ENCODE results near the gene ARMH1.
A peak's percentile ranks its signal among the peaks of the same experiment; 100 is the strongest.

DNA sequence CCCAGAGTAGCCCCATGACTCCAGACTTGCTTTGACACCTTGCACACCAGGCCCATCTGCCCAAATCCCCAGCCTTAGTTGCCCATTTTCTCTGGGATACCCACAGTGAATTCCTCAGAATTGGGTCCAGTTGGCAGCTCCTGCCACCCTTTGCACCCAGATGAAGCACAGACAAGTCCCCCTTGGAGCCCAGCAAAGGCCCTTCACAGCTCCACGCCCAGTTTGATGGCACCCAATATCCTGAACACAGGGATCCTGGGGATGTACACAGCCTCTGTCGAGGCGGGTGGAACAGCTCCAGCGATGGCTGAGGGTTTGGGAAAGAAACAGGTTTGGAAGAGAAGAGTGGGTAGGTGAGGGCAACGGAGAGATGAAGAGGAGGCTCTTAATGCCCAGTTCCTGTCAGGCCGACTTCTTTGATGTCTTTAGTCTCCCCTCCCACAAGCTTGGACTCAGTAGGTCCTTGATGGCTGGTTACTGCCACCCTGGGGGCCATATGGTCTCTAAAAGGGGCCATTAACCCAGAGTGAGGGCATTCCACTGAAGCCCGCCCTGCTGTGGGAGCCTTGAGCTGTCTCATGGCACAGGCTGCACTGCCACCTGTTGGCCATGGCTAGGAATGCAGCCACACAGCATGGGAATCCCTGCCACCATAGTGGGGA, 21.9 kb upstream of the ARMH1 start:
- TF ChIP-seq TAF1 (IDR thresholded peaks at IDR 0.05; ENCODE audit: borderline replicate concordance, insufficient read depth, low read length) (no peak), SIN3A (IDR thresholded peaks at IDR 0.05; ENCODE audit: borderline replicate concordance, insufficient read depth, low read length) (no peak), POLR2AphosphoS5 (IDR thresholded peaks at IDR 0.05; ENCODE audit: low read depth, low read length) (no peak), FOXP2 (optimal IDR thresholded peaks at IDR 0.05; ENCODE audit: borderline replicate concordance, extremely low read depth, extremely low read length, insufficient read depth) (peak; percentile 40)
- TF ChIP-seq, protein P1, sequence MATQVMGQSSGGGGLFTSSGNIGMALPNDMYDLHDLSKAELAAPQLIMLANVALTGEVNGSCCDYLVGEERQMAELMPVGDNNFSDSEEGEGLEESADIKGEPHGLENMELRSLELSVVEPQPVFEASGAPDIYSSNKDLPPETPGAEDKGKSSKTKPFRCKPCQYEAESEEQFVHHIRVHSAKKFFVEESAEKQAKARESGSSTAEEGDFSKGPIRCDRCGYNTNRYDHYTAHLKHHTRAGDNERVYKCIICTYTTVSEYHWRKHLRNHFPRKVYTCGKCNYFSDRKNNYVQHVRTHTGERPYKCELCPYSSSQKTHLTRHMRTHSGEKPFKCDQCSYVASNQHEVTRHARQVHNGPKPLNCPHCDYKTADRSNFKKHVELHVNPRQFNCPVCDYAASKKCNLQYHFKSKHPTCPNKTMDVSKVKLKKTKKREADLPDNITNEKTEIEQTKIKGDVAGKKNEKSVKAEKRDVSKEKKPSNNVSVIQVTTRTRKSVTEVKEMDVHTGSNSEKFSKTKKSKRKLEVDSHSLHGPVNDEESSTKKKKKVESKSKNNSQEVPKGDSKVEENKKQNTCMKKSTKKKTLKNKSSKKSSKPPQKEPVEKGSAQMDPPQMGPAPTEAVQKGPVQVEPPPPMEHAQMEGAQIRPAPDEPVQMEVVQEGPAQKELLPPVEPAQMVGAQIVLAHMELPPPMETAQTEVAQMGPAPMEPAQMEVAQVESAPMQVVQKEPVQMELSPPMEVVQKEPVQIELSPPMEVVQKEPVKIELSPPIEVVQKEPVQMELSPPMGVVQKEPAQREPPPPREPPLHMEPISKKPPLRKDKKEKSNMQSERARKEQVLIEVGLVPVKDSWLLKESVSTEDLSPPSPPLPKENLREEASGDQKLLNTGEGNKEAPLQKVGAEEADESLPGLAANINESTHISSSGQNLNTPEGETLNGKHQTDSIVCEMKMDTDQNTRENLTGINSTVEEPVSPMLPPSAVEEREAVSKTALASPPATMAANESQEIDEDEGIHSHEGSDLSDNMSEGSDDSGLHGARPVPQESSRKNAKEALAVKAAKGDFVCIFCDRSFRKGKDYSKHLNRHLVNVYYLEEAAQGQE (IDR thresholded peaks at IDR 0.05; ENCODE audit: insufficient read depth in 1 of 2, low read depth in 2 of 2, low read length in 2 of 2) = no peak
